Measurements from ENCODE around the gene STPG1.
A peak's percentile ranks its signal among the peaks of the same experiment; 100 is the strongest.

STPG1 gene

GRCh38 chr1:24369801-24370200 lies 43.8 kb downstream of the STPG1 start:
- no peak for ATAC-seq

GRCh38 chr1:24369199-24369598 lies 44.4 kb downstream of the STPG1 start:
- ATAC-seq: no peak

GRCh38 chr1:24366707-24367106 lies 46.9 kb downstream of the STPG1 start:
- no peak for ATAC-seq

GRCh38 chr1:24364975-24365678 lies 48.5 kb downstream of the STPG1 start:
- ATAC-seq: peak; percentile 97 to 99

- ATAC-seq: no peak
Observed at GRCh38 chr1:24364605-24364974, 49.0 kb downstream of the STPG1 start.

GRCh38 chr1:24363994-24364393 lies 49.6 kb downstream of the STPG1 start:
- ATAC-seq: no peak

GRCh38 chr1:24362982-24363614 lies 50.5 kb downstream of the STPG1 start:
- no peak for ATAC-seq

- no peak for ATAC-seq
Observed at GRCh38 chr1:24362396-24362795, 51.2 kb downstream of the STPG1 start.

GRCh38 chr1:24361811-24362210 lies 51.8 kb downstream of the STPG1 start:
- ATAC-seq: no peak

- ATAC-seq: no peak
Observed at GRCh38 chr1:24360681-24361080, 52.9 kb downstream of the STPG1 start.

- ATAC-seq: no peak
Observed at GRCh38 chr1:24357038-24357437, 56.5 kb downstream of the STPG1 start.

GRCh38 chr1:24355466-24355865 lies 58.1 kb downstream of the STPG1 start:
- no peak for ATAC-seq

GRCh38 chr1:24353292-24353891 lies 60.2 kb downstream of the STPG1 start:
- no peak for ATAC-seq

- ATAC-seq: peak; percentile 32 to 54
Observed at GRCh38 chr1:24351918-24352627, 61.5 kb downstream of the STPG1 start.

- ATAC-seq: peak; percentile 14 to 27
Observed at GRCh38 chr1:24351247-24351646, 62.3 kb downstream of the STPG1 start.

GRCh38 chr1:24349891-24350290 lies 63.7 kb downstream of the STPG1 start:
- ATAC-seq: peak; percentile 69 to 79

- no peak for ATAC-seq
Observed at GRCh38 chr1:24348196-24348595, 65.4 kb downstream of the STPG1 start.

GRCh38 chr1:24347159-24347934 lies 66.2 kb downstream of the STPG1 start:
- ATAC-seq: no peak

GRCh38 chr1:24345334-24345733 lies 68.2 kb downstream of the STPG1 start:
- ATAC-seq: no peak

GRCh38 chr1:24344090-24344742 lies 69.4 kb downstream of the STPG1 start:
- ATAC-seq: no peak

- ATAC-seq: no peak
Observed at GRCh38 chr1:24343412-24344089, 70.0 kb downstream of the STPG1 start.

- no peak for ATAC-seq
Observed at GRCh38 chr1:24341260-24341659, 72.3 kb downstream of the STPG1 start.
